Measurements from ENCODE around the gene CCDC71L. TPM values are rescaled to one million over a fixed set of nuclear protein-coding genes. Genes with fewer than 3 reads are reported as not detected.

Gene CCDC71L
- total and polyA plus RNA-seq, 2 donors: 24.6 to 35.8 TPM

DNA sequence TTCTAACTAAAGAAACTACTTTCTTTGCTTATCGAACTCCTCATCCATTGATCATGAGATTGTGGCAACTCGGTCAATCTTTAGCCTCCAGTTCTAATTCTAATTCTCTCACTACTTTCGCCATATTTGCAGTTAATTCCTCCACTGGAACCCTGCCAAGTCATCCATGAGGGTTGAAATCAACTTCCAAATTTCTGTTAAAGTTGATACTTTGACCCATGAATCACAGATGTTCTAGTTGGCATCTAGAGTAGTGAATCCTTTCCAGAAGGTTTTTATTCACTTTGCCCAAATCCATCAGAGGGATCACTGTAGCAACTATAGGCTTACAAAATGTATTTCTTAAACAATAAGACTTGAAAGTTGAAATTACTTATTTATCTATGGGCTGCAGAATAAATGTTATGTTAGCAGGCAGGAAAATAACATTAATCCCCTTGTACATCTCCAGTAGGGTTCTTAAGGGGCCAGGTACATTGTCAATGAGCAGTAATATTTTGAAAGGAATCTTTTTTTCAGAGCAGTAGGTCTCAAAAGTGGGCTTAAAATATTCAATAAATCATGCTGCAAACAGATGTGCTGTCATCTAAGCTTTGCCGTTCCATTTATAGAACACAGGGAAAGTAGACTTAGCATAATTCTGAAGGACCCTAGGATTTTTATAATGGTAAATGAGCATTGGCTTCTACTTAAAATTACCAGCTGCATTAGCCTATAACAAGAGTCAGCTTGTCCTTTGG lies 39.4 kb downstream of the CCDC71L start:
- no peaks in the 10 kb centered on the region for H3K9me3 ChIP-seq (ENCODE audit: control insufficient read depth in 2 of 2, insufficient read depth in 1 of 2, low read length in 1 of 2)
- no peaks in the 10 kb centered on the region for H3K36me3 ChIP-seq (ENCODE audit: control insufficient read depth in 2 of 2, insufficient read depth in 2 of 2, low read length in 1 of 2)
- H3K27me3 ChIP-seq (ENCODE audit: control insufficient read depth in 2 of 2, insufficient read depth in 1 of 2, low read length in 1 of 2): no peaks in the 10 kb centered on the region
- no peak for DNase-seq (ENCODE audit: low read depth in 6 of 9, low spot score in 9 of 9)
- H3K27ac ChIP-seq (ENCODE audit: low read depth in 1 of 2, low read length in 1 of 2): no peak overlapping the region
- H3K4me1 ChIP-seq (ENCODE audit: control insufficient read depth in 2 of 2, insufficient read depth in 2 of 2, low read length in 2 of 2): no peaks in the 10 kb centered on the region
- WGBS: 87% methylated on average over 4 of the region's 4 CpGs
- H3K4me3 ChIP-seq (ENCODE audit: low read length in 2 of 2): no peak overlapping the region

DNA sequence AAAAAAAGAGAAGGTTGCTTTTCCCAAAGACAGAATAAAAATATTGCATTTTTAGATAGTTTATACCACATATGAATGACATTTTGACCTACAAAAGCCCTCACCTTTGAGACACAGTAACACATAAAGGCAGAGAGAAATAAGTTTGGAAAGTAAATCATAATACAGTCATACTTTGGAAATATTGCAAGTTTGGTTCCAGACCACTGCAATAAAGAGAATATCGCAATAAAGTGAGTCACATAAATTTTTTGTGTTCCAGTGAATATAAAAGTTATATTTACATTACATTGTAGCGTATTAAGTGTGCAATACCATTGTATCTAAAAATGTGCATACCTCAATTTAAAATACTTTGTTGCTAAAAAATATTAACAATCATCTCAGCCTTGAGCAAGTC lies 40.3 kb downstream of the CCDC71L start:
- Histone ChIP-seq H3K4me1 (ENCODE audit: control insufficient read depth in 2 of 2, insufficient read depth in 2 of 2, low read length in 2 of 2) (no peaks in the 10 kb centered on the region), H3K4me3 (ENCODE audit: low read length in 2 of 2) (no peak overlapping the region), H3K27ac (ENCODE audit: low read depth in 1 of 2, low read length in 1 of 2) (no peak overlapping the region), H3K9me3 (ENCODE audit: control insufficient read depth in 2 of 2, insufficient read depth in 1 of 2, low read length in 1 of 2) (no peaks in the 10 kb centered on the region), H3K36me3 (ENCODE audit: control insufficient read depth in 2 of 2, insufficient read depth in 2 of 2, low read length in 1 of 2) (no peaks in the 10 kb centered on the region), H3K27me3 (ENCODE audit: control insufficient read depth in 2 of 2, insufficient read depth in 1 of 2, low read length in 1 of 2) (no peaks in the 10 kb centered on the region)
- DNase-seq (ENCODE audit: low read depth in 6 of 9, low spot score in 9 of 9): no peak
- 97% methylated on average over 2 of the region's 2 CpGs for WGBS

DNA sequence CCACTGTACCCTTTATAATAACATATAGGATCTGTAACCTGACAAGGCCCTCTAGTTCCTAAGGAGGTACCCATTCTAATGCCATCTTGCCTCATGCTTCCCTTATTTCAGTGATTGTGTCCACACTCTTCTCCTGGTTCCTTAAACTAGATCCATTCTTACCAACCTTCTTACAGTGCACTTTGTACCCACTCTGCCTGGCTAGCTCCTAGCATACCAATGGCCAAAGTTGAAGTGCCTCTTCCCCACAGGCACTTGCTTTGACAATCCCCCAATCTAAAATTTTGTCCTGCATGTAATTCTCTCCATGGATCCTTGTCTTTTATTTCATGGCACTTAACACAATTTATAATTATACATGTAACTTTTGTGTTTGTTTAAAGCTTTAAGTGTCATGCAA lies 40.9 kb downstream of the CCDC71L start:
- Histone ChIP-seq H3K27me3 (ENCODE audit: control insufficient read depth in 2 of 2, insufficient read depth in 1 of 2, low read length in 1 of 2) (no peaks in the 10 kb centered on the region), H3K36me3 (ENCODE audit: control insufficient read depth in 2 of 2, insufficient read depth in 2 of 2, low read length in 1 of 2) (no peaks in the 10 kb centered on the region), H3K4me3 (ENCODE audit: low read length in 2 of 2) (no peak overlapping the region), H3K27ac (ENCODE audit: low read depth in 1 of 2, low read length in 1 of 2) (no peak overlapping the region), H3K9me3 (ENCODE audit: control insufficient read depth in 2 of 2, insufficient read depth in 1 of 2, low read length in 1 of 2) (no peaks in the 10 kb centered on the region), H3K4me1 (ENCODE audit: control insufficient read depth in 2 of 2, insufficient read depth in 2 of 2, low read length in 2 of 2) (no peaks in the 10 kb centered on the region)
- DNase-seq (ENCODE audit: low read depth in 6 of 9, low spot score in 9 of 9): no peak

GRCh38 chr7:106619213-106619612 lies 41.7 kb downstream of the CCDC71L start:
- DNase-seq (ENCODE audit: low read depth in 6 of 9, low spot score in 9 of 9): no peak
- Histone ChIP-seq H3K36me3 (ENCODE audit: control insufficient read depth in 2 of 2, insufficient read depth in 2 of 2, low read length in 1 of 2) (no peaks in the 10 kb centered on the region), H3K9me3 (ENCODE audit: control insufficient read depth in 2 of 2, insufficient read depth in 1 of 2, low read length in 1 of 2) (no peaks in the 10 kb centered on the region), H3K27ac (ENCODE audit: low read depth in 1 of 2, low read length in 1 of 2) (no peak overlapping the region), H3K4me1 (ENCODE audit: control insufficient read depth in 2 of 2, insufficient read depth in 2 of 2, low read length in 2 of 2) (no peaks in the 10 kb centered on the region), H3K4me3 (ENCODE audit: low read length in 2 of 2) (no peak overlapping the region), H3K27me3 (ENCODE audit: control insufficient read depth in 2 of 2, insufficient read depth in 1 of 2, low read length in 1 of 2) (no peaks in the 10 kb centered on the region)
- 99% methylated on average over 4 of the region's 4 CpGs for WGBS

- H3K27me3 ChIP-seq (ENCODE audit: control insufficient read depth in 2 of 2, insufficient read depth in 1 of 2, low read length in 1 of 2): no peaks in the 10 kb centered on the region
- no peaks in the 10 kb centered on the region for H3K9me3 ChIP-seq (ENCODE audit: control insufficient read depth in 2 of 2, insufficient read depth in 1 of 2, low read length in 1 of 2)
- no peaks in the 10 kb centered on the region for H3K4me1 ChIP-seq (ENCODE audit: control insufficient read depth in 2 of 2, insufficient read depth in 2 of 2, low read length in 2 of 2)
- no peak for DNase-seq (ENCODE audit: low read depth in 6 of 9, low spot score in 9 of 9)
- no peak overlapping the region for H3K27ac ChIP-seq (ENCODE audit: low read depth in 1 of 2, low read length in 1 of 2)
- WGBS: 92% methylated on average over 1 of the region's 1 CpG
- H3K36me3 ChIP-seq (ENCODE audit: control insufficient read depth in 2 of 2, insufficient read depth in 2 of 2, low read length in 1 of 2): no peaks in the 10 kb centered on the region
- H3K4me3 ChIP-seq (ENCODE audit: low read length in 2 of 2): no peak overlapping the region
These were observed 42.5 kb downstream of the CCDC71L start for GRCh38 chr7:106618480-106618879.

DNA sequence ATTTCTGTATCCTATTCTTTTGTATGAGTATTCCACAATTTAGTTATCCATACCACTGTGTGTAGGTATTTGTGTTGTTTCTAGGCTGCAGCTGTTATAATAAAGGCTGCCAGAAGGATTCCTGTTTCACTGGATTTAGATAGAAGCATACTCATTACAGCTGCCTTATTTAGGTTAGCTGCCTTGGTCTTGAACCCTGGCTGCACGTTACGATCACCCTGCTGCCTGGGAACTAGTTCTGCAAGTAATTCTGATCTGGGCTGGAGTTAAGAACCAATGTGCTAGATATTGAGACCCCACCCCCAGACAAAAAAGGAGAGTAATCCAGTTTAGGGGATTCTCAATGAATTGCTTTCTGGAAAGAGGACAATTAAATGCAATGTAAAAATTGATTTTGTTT lies 43.1 kb downstream of the CCDC71L start:
- Histone ChIP-seq H3K4me1 (ENCODE audit: control insufficient read depth in 2 of 2, insufficient read depth in 2 of 2, low read length in 2 of 2) (no peaks in the 10 kb centered on the region), H3K27me3 (ENCODE audit: control insufficient read depth in 2 of 2, insufficient read depth in 1 of 2, low read length in 1 of 2) (no peaks in the 10 kb centered on the region), H3K36me3 (ENCODE audit: control insufficient read depth in 2 of 2, insufficient read depth in 2 of 2, low read length in 1 of 2) (no peaks in the 10 kb centered on the region), H3K4me3 (ENCODE audit: low read length in 2 of 2) (no peak overlapping the region), H3K9me3 (ENCODE audit: control insufficient read depth in 2 of 2, insufficient read depth in 1 of 2, low read length in 1 of 2) (no peaks in the 10 kb centered on the region), H3K27ac (ENCODE audit: low read depth in 1 of 2, low read length in 1 of 2) (no peak overlapping the region)
- DNase-seq (ENCODE audit: low read depth in 6 of 9, low spot score in 9 of 9): no peak
- 97% methylated on average over 2 of the region's 2 CpGs for whole genome bisulfite sequencing

DNA sequence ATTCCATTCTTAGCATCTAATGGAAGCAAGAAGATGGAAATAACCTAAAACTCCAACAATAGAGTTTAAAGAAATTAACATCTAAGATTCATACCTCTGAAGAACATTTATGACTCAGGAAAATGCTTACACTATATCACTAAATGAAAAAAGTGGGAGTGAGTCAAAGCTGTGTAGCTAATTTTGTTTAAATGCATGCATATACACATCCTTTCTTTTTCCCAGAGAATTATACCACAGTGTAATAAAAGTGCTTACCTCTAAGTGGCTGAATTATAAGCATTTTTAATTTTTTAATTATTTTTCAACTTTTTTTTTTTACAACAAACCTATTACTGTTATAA lies 44.3 kb downstream of the CCDC71L start:
- Histone ChIP-seq H3K9me3 (ENCODE audit: control insufficient read depth in 2 of 2, insufficient read depth in 1 of 2, low read length in 1 of 2) (no peaks in the 10 kb centered on the region), H3K4me1 (ENCODE audit: control insufficient read depth in 2 of 2, insufficient read depth in 2 of 2, low read length in 2 of 2) (no peaks in the 10 kb centered on the region), H3K27ac (ENCODE audit: low read depth in 1 of 2, low read length in 1 of 2) (no peak overlapping the region), H3K27me3 (ENCODE audit: control insufficient read depth in 2 of 2, insufficient read depth in 1 of 2, low read length in 1 of 2) (no peaks in the 10 kb centered on the region), H3K36me3 (ENCODE audit: control insufficient read depth in 2 of 2, insufficient read depth in 2 of 2, low read length in 1 of 2) (no peaks in the 10 kb centered on the region), H3K4me3 (ENCODE audit: low read length in 2 of 2) (no peak overlapping the region)
- DNase-seq (ENCODE audit: low read depth in 6 of 9, low spot score in 9 of 9): no peak

DNA sequence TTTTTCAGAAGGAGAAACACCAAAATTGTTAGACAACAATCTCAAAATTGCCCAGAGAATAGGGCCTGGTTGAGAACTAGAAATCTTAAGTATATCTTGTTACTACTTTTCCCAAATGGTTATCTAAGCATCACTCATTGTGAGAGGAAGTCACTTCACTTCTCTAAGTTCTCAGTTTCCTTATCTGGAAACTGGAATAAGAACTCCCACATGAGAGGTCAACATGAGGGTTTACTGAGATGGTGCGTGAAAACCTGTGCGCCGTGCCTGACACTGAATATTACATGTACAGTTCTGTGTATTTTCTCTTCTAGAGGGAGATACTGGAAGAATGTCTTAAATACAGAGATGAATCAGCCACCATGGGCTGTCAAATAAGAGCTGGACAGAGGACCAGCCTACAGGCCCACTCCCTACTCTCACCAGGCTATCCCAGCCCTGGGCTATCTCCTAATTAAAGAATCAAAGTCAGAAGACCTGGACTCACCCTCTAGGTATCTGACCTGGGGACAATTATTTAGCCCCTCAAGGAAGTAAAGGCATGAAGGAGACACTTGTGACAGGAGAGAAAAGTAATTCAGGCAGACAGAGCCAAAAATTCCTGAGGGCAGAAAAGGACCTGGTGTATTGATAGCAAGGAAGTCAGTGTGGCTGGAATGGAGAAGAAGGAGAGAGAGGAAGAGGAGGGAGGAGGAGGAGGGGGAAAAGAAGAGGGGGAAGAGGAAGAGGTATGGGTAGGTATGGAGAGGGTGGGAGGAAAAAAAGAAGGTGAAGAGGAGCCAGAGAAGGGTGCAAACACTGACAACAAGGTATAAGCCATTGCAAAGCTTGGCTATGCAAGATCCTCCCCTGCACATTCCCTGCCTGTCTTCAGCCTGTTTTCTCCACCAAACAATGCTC lies 44.9 kb downstream of the CCDC71L start:
- Histone ChIP-seq H3K4me3 (ENCODE audit: low read length in 2 of 2) (no peak overlapping the region), H3K9me3 (ENCODE audit: control insufficient read depth in 2 of 2, insufficient read depth in 1 of 2, low read length in 1 of 2) (no peaks in the 10 kb centered on the region), H3K36me3 (ENCODE audit: control insufficient read depth in 2 of 2, insufficient read depth in 2 of 2, low read length in 1 of 2) (no peaks in the 10 kb centered on the region), H3K4me1 (ENCODE audit: control insufficient read depth in 2 of 2, insufficient read depth in 2 of 2, low read length in 2 of 2) (no peaks in the 10 kb centered on the region), H3K27ac (ENCODE audit: low read depth in 1 of 2, low read length in 1 of 2) (no peak overlapping the region), H3K27me3 (ENCODE audit: control insufficient read depth in 2 of 2, insufficient read depth in 1 of 2, low read length in 1 of 2) (no peaks in the 10 kb centered on the region)
- DNase-seq (ENCODE audit: low read depth in 6 of 9, low spot score in 9 of 9): no peak
- whole genome bisulfite sequencing: 99% methylated on average over 3 of the region's 3 CpGs

DNA sequence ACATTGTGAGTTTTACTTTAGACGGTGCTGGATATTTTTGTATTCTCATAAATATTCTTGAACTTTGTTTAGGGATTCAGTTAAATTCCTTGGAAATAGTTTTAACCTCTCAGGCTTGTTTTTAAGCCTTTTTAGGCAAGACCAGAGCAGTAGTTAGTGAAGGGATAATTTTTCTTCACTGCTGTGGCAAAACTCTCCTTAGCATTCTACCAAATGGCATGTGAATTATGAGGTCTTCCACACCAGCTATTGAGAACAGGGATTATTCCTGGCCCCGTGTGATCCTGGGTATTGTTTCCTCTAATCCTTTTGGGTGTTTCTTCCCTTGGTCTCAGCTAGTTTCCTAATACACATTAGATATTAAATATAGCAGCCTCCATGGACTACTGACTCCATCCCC lies 46.2 kb downstream of the CCDC71L start:
- Histone ChIP-seq H3K27ac (ENCODE audit: low read depth in 1 of 2, low read length in 1 of 2) (no peak overlapping the region), H3K36me3 (ENCODE audit: control insufficient read depth in 2 of 2, insufficient read depth in 2 of 2, low read length in 1 of 2) (no peaks in the 10 kb centered on the region), H3K27me3 (ENCODE audit: control insufficient read depth in 2 of 2, insufficient read depth in 1 of 2, low read length in 1 of 2) (no peaks in the 10 kb centered on the region), H3K4me3 (ENCODE audit: low read length in 2 of 2) (no peak overlapping the region), H3K9me3 (ENCODE audit: control insufficient read depth in 2 of 2, insufficient read depth in 1 of 2, low read length in 1 of 2) (no peaks in the 10 kb centered on the region), H3K4me1 (ENCODE audit: control insufficient read depth in 2 of 2, insufficient read depth in 2 of 2, low read length in 2 of 2) (no peaks in the 10 kb centered on the region)
- no peak for DNase-seq (ENCODE audit: low read depth in 6 of 9, low spot score in 9 of 9)
- WGBS: 98% methylated on average over 2 of the region's 2 CpGs
